DMS53 treated with DMSO at 0.1 percent for 48 hours (cell line): ENCODE results near the gene ME2.
"Not testable (repeated sequence)": the region's sequence is repeated elsewhere in the genome, so short reads cannot be mapped to it uniquely, and the experiment has no call there.

Experiments
- DNase-seq: peaks from one replicate; lab custom pipeline; 2025; ENCODE audit not compliant: unreplicated experiment; lab: John Stamatoyannopoulos, UW

The ME2 gene

DNA sequence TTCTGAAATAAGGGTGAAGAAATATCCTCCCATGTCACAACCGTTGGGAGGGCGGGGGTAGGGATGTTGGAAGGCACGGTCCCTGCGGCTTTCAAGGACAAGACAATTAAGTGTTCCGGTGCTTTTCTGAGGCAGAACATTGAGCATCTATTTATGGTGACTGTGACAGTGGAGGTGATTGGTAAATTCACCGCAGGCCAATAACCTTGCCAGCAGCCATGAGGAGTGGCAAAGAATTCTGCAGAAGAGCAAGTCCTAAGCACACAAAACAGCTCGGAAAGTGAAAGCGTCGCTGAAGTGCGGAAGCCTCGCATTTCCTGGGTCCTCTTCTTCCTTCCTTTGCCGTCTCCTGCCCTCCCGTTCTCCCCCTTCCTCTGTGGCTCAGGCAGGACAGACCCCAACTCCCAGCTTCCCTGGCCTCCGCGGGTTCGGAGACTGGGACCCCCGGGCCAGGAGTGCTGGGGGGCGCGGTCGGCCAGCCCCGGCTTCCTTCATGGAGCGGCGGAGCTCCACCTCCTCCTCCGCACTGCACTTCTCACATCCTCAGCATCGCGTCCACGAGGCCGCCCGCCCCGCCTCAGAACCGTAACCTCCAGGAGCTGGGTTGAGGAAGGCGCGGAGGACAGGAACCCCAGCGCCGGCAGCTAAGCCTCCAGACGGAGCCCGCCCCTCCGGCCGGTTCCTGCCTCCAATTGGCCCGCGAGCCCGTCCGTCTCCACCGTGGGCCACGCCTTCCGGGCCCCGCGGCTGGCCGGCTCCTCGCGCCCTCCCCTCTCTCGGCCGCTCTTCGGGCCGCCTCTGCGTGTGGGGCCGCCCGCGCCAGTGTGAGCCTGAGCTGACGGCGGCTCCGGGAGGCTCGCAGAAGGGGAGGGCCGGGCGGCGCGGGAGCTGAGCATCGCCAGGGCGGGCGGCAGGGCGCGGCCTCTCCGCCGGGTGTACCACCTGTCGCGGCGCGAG lies at the start of gene ME2:
Gene ME2, plus strand, starts transcription at position 774 of the 957 bp plus-strand sequence. CDS start 16,703 bp downstream, outside the sequence.
- DNase-seq: peak; percentile 93

DNA sequence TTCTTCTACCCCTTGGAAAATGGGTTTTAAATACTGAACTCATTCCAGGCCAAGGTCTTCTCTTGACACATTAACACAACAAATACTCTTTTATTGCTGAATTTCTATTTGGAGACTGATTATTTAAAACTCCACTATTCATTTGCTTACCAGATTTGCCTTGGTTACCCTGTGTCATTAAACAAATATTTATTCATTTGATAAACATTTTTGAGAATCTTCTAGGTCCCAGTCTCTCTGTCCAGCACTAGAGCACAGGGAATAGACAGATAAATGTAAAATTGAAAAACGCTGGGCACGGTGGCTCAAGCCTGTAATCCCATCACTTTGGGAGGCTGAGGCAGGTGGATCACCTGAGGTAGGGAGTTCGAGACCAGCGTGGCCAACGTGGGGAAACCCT lies 49.3 kb upstream of the ME2 start:
- no peak for DNase-seq

DNA sequence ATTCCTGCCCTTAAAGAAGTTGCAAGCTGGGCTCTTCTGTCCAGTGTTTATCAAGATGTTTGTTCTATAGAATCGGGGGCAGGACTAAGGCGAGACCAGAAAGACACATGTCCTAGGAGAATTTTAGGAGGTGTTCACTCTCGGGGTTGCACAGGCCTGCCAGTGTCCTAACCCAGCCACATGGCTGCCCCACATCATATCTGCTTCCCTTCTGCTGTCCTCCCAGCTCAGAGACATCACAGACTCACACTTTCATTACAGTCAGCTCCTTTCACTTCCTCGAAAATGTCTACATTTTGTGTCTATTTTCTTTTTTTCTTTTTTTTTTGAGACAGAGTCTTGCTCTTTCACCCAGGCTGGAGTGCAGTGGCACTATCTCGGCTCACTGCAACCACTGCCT lies 48.4 kb upstream of the ME2 start:
- no peak for DNase-seq

DNA sequence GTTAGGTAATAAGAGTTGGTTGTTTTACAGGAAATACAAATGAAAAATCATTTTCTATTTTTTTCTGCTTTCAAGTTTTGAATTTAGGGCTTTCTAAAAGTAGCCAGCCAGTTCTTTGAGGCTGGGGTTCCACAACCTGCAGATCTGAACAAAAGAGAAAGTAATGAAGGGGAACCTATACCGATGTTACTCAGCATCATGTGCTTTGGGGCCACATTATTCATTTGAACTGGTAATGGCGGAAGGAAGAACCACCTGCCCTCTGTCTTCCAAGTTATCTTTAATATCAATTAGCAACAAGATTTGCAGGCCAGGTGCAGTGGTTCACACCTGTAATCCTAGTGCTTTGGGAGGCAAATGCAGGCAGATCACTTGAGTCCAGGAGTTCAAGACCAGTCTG lies 46.2 kb upstream of the ME2 start:
- DNase-seq: no peak

DNA sequence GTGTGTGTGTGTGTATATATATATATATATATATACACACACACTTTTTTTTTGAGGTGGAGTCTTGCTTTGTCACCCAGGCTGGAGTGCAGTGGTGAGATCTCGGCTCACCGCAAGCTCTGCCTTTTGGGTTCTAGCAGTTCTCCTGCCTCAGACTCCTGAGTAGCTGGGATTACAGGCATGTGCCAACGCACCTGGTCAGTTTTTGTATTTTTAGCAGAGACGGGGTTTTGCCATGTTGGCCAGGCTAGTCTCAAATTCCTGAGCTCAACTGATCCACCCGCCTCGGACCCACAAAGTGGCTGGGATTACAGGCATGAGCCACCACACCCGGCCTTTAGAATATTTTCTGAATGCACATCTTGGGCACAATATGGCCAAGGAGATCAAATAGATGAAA lies 45.4 kb upstream of the ME2 start:
- DNase-seq: not testable (repeated sequence)

DNA sequence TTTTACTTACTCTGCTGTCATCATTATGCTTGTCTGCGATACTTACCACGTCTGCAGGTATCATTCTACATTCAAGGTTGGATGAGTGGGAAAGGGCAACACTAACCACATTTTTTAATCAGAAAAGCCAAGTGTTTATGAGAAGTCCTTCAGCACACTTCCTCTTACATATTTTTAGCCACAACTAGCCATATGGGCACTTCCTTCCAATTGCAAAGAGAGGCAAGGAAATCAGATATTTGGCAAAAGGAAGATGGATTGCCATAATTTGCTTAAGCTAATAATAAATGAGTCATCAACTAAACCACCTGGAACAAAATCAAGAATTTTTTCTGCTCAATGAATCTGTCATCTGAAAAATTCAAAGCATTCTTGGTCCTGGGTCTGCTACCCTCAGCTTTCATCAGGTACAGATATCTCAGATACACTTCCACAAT lies 42.4 kb upstream of the ME2 start:
- peak; percentile 99 for DNase-seq

DNA sequence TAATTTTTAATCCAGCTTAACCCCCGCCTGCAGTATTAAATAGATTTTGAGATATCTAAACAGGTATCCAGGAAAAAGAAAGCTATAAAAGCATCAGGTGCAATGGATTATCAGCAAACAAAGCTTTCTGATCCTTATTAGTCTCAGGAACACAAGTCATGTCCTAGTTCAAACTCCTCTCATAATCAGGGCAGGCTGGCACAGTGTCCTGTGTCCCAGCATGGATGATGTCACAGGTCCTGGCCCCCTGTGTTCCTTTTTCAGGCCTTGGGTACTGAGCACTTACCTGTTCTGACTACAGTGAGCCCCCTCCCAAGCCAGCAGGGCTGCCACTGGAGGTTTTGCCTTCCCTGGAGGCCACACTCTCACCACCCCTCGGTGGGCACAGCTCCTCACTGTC lies 39.6 kb upstream of the ME2 start:
- no peak for DNase-seq

DNA sequence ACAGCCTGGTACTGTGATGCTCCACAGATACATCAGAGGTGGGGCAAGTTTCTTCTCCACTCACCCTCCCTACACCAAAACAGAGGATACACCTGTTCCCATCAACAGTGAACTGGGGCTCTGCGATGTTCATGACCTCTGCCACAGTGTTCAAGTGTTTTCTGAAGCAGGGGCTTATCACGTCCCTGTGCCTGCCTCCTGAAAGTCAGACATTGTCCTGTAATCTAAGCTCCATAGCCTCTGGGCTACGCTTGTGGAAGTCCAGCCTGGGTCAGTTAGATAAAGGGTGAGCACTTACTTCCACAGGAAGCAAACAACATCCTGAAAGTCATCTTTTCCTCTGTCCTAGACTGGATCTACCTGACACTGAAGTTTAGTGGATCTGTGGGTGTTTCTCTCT lies 38.9 kb upstream of the ME2 start:
- DNase-seq: no peak

DNA sequence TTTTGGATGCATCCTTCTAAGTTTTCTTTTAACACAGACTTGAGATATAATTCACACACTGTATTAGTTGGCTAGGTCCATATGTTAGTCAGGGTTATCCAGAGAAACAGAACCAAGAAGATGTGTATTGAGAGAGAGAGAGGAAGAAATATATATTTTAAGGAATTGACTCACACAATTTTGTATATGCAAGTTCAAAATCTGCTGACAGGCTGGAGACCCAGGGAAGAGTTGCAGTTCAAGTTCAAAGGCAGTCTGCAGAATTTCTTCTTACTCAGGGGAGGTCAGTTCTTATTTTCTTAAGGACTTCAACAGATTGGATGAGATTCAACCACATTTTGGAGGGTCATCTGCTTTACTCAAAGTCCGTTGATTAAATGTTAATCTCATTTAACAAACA lies 36.1 kb upstream of the ME2 start:
- no peak for DNase-seq

DNA sequence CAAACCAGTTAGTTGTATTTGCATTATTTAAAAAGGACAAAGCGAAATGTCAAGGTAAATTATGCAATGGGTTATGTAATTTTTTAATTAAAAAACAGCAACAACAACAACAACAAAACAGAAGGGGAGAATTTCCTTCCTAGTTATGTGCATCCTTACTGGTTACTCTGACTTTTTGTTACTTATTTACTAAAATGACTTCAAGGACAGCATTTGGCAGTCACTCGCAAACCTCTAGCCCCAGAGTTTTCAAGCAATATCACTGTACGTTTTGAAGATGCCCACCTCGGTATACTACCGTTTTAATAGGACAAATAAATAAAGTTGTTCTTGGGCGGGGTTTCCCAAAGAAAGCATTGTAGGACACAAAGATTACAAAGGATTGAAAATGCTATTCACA lies 34.4 kb upstream of the ME2 start:
- no peak for DNase-seq

DNA sequence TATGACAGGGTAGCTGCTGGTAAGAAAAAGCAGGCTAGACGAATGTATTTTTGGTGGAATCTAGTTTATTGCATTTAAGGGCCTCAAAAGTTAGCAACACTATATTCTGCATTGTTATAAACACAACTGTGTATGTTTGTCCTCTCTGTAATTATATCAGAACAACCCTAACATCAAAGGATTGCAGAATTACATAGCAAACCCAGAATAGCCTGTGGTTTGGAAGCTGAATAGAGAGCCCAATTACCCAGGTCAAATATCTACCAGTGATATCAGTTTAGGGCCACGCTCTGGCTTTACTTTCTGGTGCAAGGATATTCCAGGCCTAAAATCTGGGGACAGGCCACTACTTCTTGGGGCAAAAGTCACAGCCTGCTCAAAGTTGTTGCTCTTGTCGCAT lies 34.0 kb upstream of the ME2 start:
- no peak for DNase-seq

DNA sequence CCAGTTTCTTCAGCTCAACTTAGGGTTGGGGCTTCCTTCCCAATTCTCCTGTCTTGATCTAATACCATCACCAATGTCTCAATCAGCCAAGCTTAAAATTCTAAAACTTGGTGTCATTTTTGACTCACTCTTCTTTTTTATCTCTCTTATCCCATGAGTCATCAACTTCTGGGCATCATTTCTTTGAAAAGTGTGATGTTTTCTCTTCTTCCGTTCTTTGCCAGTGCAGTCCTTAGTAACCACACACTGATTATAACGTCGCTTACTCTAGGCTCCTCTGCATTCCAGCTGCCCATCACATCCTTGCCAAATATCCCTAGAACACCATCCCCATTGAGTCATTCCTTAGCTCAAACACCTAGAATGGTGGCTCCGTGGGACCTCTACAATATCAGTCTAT lies 31.7 kb upstream of the ME2 start:
- DNase-seq: no peak

DNA sequence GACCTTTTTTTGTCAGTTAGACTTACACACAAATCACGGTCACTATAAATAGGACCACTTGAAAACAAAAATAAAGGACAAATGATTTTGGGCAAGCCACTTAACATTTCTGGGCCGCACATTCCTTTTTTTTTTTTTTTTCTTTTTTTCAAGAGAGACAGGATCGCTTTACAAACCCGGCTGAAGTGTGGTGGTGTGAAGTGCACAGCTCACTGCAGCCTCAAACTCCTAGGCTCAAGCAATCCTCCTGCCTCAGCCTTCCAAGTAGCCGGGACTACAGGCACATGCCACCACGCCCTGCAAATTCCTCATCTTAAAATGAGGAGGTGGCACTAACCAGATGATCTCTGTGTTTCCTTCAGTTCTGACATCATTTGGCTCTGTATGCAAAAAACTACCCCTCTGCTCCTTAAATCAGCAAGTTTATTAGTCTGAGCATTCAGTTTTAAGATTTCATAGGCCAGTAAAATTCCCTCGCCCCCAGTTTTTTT lies 30.8 kb upstream of the ME2 start:
- DNase-seq: no peak

DNA sequence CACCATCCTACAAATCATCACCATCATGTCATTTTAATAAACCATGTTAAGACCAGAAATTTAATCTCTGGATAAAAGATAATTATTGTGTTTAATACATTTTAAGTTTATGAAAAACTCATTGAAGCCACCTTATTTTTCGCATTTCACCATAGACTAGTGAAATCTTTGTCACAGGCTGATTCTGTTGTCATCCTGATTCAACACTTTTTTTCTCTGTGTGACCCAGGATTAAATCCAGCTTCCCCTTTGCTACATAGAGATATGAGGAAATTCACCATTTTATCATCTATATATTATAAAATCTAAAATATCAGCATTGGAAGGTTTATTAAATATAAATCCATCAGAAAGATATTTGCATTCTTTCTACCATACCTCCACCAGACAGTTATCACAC lies 29.9 kb upstream of the ME2 start:
- DNase-seq: no peak

DNA sequence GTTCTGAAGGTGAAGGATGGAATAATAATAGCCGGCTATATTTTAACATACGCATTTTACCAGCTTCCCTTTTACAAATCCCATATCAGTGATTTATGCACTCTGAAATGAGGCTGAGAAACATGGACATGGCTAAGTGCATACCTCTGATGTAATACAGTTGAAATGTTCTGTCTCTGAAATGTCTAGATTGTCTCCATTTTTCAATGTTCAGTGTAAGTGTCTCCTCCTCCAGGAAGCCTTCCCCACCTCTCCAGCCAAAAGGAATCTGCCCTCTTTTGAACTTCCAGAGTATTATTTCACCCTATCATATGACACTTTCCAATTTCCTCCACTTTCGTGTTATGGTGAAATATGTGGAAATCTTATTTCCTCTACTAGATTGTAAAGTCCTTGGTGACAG lies 29.5 kb upstream of the ME2 start:
- DNase-seq: no peak

DNA sequence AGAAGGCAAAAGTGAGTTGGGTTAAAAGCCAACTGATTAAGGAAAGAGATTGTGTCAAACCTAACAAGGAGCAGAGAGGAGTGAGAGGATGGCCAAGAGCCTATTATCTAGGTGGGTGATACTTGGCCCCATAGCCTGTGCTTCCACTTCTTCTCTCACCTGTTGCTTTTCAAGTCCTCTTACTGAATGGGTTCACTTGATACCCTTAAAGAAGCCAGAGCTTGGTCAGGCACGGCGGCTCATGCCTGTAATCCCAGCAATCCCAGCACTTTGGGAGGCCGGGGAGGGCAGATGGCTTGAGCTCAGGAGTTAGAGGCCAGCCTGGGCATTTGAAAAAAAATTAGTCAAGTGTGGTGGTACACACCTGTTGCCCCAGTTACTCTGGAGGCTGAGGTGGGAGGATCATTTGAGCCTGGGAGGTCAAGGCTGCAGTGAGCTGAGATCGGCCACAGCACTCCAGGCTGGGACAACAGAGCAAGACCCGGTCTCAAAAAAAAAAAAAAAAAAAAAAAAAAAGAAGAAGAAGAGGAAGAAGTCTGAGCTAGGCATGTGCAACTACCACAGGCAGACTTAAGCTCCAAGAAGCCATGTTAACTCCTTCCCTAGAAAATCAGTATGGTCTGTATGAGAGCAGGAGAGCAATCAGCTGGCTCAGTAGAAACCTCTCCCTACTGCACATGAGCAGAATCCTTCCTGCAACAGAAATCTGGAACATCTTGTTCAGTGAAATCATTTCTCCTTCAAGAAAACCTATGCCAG lies 28.4 kb upstream of the ME2 start:
- no peak for DNase-seq

DNA sequence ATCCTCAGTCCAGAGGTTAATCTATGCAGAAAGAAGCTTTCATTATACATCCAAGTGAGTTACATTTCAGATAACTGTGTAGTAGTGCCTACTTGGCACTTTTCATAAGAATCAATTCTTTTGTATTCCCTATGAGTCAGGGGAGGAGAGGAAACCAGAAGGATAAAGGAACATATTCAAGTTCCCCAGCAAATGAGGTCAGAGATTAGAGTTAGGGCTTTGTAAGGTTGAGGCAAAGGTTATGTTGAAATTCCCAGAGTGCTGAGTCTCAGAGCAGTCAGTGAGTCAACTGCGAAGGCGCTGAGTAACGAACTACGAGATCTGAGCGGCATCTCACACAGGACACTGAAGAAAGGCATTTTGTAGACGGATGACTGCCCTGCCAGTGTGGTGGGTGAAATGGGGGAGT lies 25.1 kb upstream of the ME2 start:
- no peak for DNase-seq

DNA sequence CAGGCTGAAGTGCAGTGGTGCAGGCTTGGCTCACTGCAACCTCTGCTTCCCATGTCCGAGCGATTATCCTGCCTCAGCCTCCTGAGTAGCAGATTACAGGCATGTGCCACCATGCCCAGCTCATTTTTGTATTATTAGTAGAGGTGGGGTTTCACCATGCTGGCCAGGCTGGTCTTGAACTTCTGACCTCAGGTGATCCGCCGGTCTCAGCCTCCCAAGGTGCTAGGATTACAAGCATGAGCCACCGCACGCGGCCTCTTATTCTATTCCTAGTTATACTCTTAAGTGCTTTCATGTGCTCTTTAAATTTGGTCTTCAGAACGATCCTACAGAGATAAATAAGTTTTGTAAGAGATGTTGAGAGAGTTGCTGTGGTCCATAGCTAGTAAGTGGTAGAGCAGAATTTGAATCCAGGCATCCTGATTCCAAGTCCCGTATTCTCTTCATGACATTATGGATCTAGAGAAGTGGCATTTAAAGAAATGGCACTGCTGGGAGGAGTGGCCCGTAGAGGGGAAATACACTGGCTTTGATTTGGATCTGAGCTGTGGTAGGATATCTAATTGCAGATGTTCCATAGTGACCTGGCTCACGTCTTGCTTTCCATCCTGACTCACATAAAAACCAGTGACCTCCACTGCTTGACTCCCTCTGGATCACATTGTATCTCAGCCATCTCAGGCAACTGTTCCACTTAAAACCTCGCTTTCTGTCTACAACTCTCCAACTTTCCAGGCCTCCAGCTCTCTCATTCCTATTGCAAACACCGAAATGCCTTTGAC lies 22.8 kb upstream of the ME2 start:
- DNase-seq: no peak

DNA sequence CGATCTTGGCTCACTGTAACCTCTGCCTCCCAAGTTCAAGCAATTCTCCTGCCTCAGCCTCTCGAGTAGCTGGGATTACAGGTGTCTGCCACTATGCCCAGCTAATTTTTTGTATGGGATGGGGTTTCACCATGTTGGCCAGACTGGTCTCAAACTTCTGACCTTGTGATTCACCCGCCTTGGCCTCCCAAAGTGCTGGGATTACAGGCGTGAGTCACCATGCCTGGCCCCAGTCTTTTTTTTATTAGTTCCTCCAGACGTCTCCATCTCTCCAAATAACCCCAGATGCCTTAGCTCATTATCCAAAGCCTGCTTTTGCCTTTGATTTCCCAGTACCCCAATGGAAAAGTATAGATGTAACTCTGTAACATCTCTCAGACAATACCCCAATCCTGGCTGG lies 21.8 kb upstream of the ME2 start:
- DNase-seq: not testable (repeated sequence)

DNA sequence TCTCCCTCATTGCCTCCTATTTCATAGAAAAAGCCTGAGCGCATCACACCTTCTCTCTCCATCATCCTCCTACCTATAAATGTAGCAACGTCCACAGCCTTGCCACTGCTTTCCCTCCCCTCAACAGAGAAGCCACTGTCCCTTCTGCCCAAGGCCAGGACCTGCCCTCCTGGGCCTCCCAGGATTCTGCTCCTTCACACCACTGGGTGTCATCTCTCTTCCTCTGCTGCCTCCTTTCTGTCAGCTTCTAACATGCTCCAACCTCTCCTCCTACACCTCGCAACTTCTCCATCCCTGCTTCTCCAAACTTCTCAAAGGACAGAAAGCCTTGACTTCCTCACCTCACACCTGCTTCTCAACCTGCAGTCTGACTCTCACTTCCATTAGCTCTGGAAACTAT lies 21.2 kb upstream of the ME2 start:
- DNase-seq: no peak
